NCI-H2107 treated with DMSO at 0.1 percent for 48 hours (cell line): ENCODE measurements around the gene DAAM2.

Source experiments
- DNase-seq: peaks from one replicate; lab custom pipeline; 2025; ENCODE audit not compliant: unreplicated experiment; lab: John Stamatoyannopoulos, UW

Gene DAAM2

GRCh38 chr6:39881851-39882530 is 89.8 kb downstream of the DAAM2 start:
- no peak for DNase-seq

GRCh38 chr6:39882531-39882899 is 90.3 kb downstream of the DAAM2 start:
- no peak for DNase-seq

- no peak for DNase-seq
These were observed 92.5 kb downstream of the DAAM2 start for GRCh38 chr6:39884696-39885095.

- no peak for DNase-seq
These were observed 93.5 kb downstream of the DAAM2 start for GRCh38 chr6:39885691-39886090.

- no peak for DNase-seq
These were observed 94.7 kb downstream of the DAAM2 start for GRCh38 chr6:39886871-39887270.

- no peak for DNase-seq
These were observed 95.7 kb downstream of the DAAM2 start for GRCh38 chr6:39887692-39888450.

- no peak for DNase-seq
These were observed 97.1 kb downstream of the DAAM2 start for GRCh38 chr6:39889229-39889628.

- no peak for DNase-seq
These were observed 99.2 kb downstream of the DAAM2 start for GRCh38 chr6:39891353-39891752.

GRCh38 chr6:39891976-39892375 is 99.8 kb downstream of the DAAM2 start:
- no peak for DNase-seq

GRCh38 chr6:39892490-39893129 is 100.4 kb downstream of the DAAM2 start:
- DNase-seq: peak; percentile 7

- no peak for DNase-seq
These were observed 101.1 kb downstream of the DAAM2 start for GRCh38 chr6:39893286-39893685.

GRCh38 chr6:39896701-39897100 is 104.5 kb downstream of the DAAM2 start:
- no peak for DNase-seq

- DNase-seq: no peak
These were observed 105.5 kb downstream of the DAAM2 start for GRCh38 chr6:39897698-39898097.

- DNase-seq: no peak
These were observed 106.4 kb downstream of the DAAM2 start for GRCh38 chr6:39898625-39899024.

GRCh38 chr6:39899554-39900295 is 107.5 kb downstream of the DAAM2 start:
- no peak for DNase-seq

- DNase-seq: no peak
These were observed 109.0 kb downstream of the DAAM2 start for GRCh38 chr6:39901116-39901655.

GRCh38 chr6:39901670-39902069 is 109.5 kb downstream of the DAAM2 start:
- no peak for DNase-seq

GRCh38 chr6:39902136-39902535 is 110.0 kb downstream of the DAAM2 start:
- no peak for DNase-seq

GRCh38 chr6:39902786-39903465 is 110.8 kb downstream of the DAAM2 start:
- DNase-seq: no peak

GRCh38 chr6:39903656-39904055 is 111.5 kb downstream of the DAAM2 start:
- no peak for DNase-seq
